Body of pancreas (tissue), 4 donors: ENCODE results near the gene ZSCAN20.

Source experiments
- CTCF ChIP-seq, 7 experiments: fragments of 450-650 bp in 4 of 7; fragments of 200-600 bp in 3 of 7; sonication (generic) in 3 of 7; IDR thresholded peaks; one replicate each; pipeline ENCODE4 v1.5.1; 2016 to 2019; ENCODE audit warnings: antibody characterized with exemption in 7 of 7
- POLR2A ChIP-seq, 3 donors: fragments of 450-650 bp; IDR thresholded peaks; one replicate each; pipeline ENCODE4 v1.6.1; 2016; ENCODE audit warnings: antibody characterized with exemption in 3 of 3, mild to moderate bottlenecking in 2 of 3

- no peak for TF ChIP-seq CTCF (IDR thresholded peaks at IDR 0.05)
- TF ChIP-seq POLR2A (IDR thresholded peaks at IDR 0.05), result no peak
Measured at GRCh38 chr1:33469691-33470090, 2.8 kb upstream of the ZSCAN20 start.
